NCI-H2227 treated with DMSO at 0.1 percent for 48 hours (cell line): ENCODE data around the gene PODN.

Experiments
- DNase-seq: peaks from one replicate; lab custom pipeline; 2025; lab: John Stamatoyannopoulos, UW

PODN gene

GRCh38 chr1:53075206-53075605, 13.2 kb downstream of the PODN start:
- DNase-seq: no peak

- no peak for DNase-seq
Observed at GRCh38 chr1:53075761-53076163, 13.7 kb downstream of the PODN start.

GRCh38 chr1:53076165-53076564, 14.2 kb downstream of the PODN start:
- no peak for DNase-seq

- no peak for DNase-seq
Observed at GRCh38 chr1:53076721-53077598, 14.9 kb downstream of the PODN start.

GRCh38 chr1:53077599-53077965, 15.6 kb downstream of the PODN start:
- DNase-seq: no peak

- DNase-seq: no peak
Observed at GRCh38 chr1:53078333-53079101, 16.5 kb downstream of the PODN start.

- DNase-seq: no peak
Observed at GRCh38 chr1:53079251-53079650, 17.2 kb downstream of the PODN start.

GRCh38 chr1:53080041-53080440, 18.0 kb downstream of the PODN start:
- no peak for DNase-seq

- DNase-seq: no peak
Observed at GRCh38 chr1:53080769-53081168, 18.8 kb downstream of the PODN start.

GRCh38 chr1:53081384-53082066, 19.5 kb downstream of the PODN start:
- no peak for DNase-seq

- DNase-seq: no peak
Observed at GRCh38 chr1:53082826-53083455, 20.9 kb downstream of the PODN start.

GRCh38 chr1:53083636-53084588, 21.9 kb downstream of the PODN start:
- DNase-seq: no peak

GRCh38 chr1:53084589-53084971, 22.6 kb downstream of the PODN start:
- DNase-seq: no peak

- DNase-seq: no peak
Observed at GRCh38 chr1:53085405-53085804, 23.4 kb downstream of the PODN start.

- DNase-seq: no peak
Observed at GRCh38 chr1:53086491-53087070, 24.6 kb downstream of the PODN start.

- no peak for DNase-seq
Observed at GRCh38 chr1:53087332-53088285, 25.6 kb downstream of the PODN start.

GRCh38 chr1:53088616-53089300, 26.7 kb downstream of the PODN start:
- DNase-seq: no peak

GRCh38 chr1:53089478-53090226, 27.6 kb downstream of the PODN start:
- DNase-seq: no peak
